ENCODE data around the gene PKNOX2. TPM values are rescaled to one million over a fixed set of nuclear protein-coding genes. Genes with fewer than 3 reads are reported as not detected.

Gene PKNOX2
- total and polyA plus RNA-seq, 2 of the 8 experiments (the other 6 are each of a cell fraction or from before 2014, with no cell fraction given): 2.0 TPM

DNA sequence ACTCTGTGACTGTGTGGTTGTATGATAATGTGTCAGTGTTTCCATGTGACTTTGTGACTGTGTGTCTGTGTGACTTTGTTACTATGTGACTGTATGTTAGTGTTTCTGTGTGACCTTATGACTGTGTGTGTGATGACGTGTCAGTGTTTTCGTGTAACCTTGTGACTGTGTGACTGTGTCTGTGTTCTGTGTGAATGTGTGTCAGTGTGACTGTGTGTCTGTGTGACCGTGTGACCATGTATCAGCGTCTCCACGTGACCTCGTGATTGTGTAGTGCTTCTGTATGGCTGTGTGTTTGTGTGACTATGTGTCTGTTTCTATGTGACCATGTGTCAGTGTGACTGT, 9.5 kb upstream of the PKNOX2 start:
- Histone ChIP-seq H2BK5ac (ENCODE audit: low read depth, low read length) (peak overlapping the region; percentile 84; the same call in 1 of the 2 replicates), H3K23me2 (ENCODE audit: low read depth, low read length) (peaks cover 2% of the 10 kb centered on the region; the same call in 1 of the 2 replicates), H2BK15ac (ENCODE audit: low read length) (peak overlapping the region; percentile 88; the same call in 1 of the 2 replicates), H3K4me2 (ENCODE audit: insufficient read depth in 1 of 2, low read depth in 2 of 2, low read length in 2 of 2) (no peak overlapping the region), H2BK120ac (replicated peaks; ENCODE audit: low read depth, low read length) (no peak overlapping the region), H3K4me1 (replicated peaks in 1 of 4; ENCODE audit: control insufficient read depth in 3 of 4, insufficient read depth in 4 of 4, low read length in 3 of 4) (no peaks in the 10 kb centered on the region), H4K20me1 (replicated peaks in 1 of 2; ENCODE audit: control insufficient read depth in 1 of 2, insufficient read depth in 2 of 2, low read length in 2 of 2) (no peaks in the 10 kb centered on the region), H3K56ac (replicated peaks; ENCODE audit: insufficient read length, low read depth, low read length) (no peak overlapping the region), H2BK12ac (ENCODE audit: low read depth, low read length) (0 out of 2 replicates have a peak overlapping the region, but pooled peaks have one; percentile 53), H3K9me3 (ENCODE audit: insufficient read depth in 2 of 2, low read depth in 1 of 2, low read length in 1 of 2) (peaks cover 0 to 6% of the 10 kb centered on the region in 2 experiments; a peak in 1 of 4 replicates), H3K79me1 (ENCODE audit: low read depth, low read length) (no peaks in the 10 kb centered on the region), H3K18ac (ENCODE audit: extremely low read depth, low read length) (no peak overlapping the region; the same call in 1 of the 2 replicates), H3K27ac (ENCODE audit: low read depth, low read length) (no peak overlapping the region), H3K36me3 (ENCODE audit: control insufficient read depth in 2 of 4, insufficient read depth in 4 of 4, low read length in 3 of 4) (no peaks in the 10 kb centered on the region; a peak in 1 of 8 replicates), H3K27me3 (replicated peaks in 1 of 4; ENCODE audit: control insufficient read depth in 3 of 4, extremely low read depth in 1 of 4, insufficient read depth in 3 of 4, low read length in 3 of 4) (no peaks in the 10 kb centered on the region; a peak in 1 of 7 replicates), H3K9ac (replicated peaks in 1 of 4; ENCODE audit: extremely low read depth in 1 of 4, low read depth in 3 of 4, low read length in 3 of 4) (peak overlapping the region in 1 of 4 experiments; percentile 47; a peak in 1 of 7 replicates), H3K4me3 (ENCODE audit: extremely low read depth in 1 of 4, insufficient read depth in 2 of 4, low read depth in 3 of 4, low read length in 4 of 4) (no peak overlapping the region), H4K5ac (ENCODE audit: insufficient read length, low read depth, low read length) (no peak overlapping the region), H3K23ac (ENCODE audit: insufficient read length) (no peak overlapping the region), H4K8ac (ENCODE audit: extremely low read depth, insufficient read depth, low read length) (no peak overlapping the region), H2AFZ (ENCODE audit: low read length) (no peak overlapping the region), H3K79me2 (ENCODE audit: control insufficient read depth in 1 of 2, insufficient read depth in 2 of 2, low read length in 2 of 2) (no peaks in the 10 kb centered on the region; a peak in 1 of 4 replicates), H3K4ac (replicated peaks; ENCODE audit: insufficient read length, low read depth, low read length) (no peak overlapping the region), H2BK20ac (ENCODE audit: low read length) (peak overlapping the region; percentile 91), H4K91ac (replicated peaks; ENCODE audit: insufficient read length, low read length) (peak overlapping the region; percentile 26), H2AK5ac (ENCODE audit: low read depth, low read length) (peak overlapping the region; percentile 98; the same call in 1 of the 2 replicates), H3K14ac (ENCODE audit: insufficient read length) (no peak overlapping the region)
- 91% methylated on average over 6 of the region's 6 CpGs; no CpG with 5 or more reads in 1 of the 2 experiments for WGBS, 2 experiments (ENCODE audit: extremely low coverage in 1 of 2, insufficient coverage in 1 of 2, insufficient read length in 1 of 2, insufficient replicate concordance in 2 of 2, low coverage in 1 of 2, low lambda C conversion rate in 2 of 2, missing lambda C conversion rate in 1 of 2)
- FAIRE-seq (no peak), DNase-seq (ENCODE audit: low read depth in 1 of 2, low spot score in 2 of 2) (no peak)
- CTCF ChIA-PET (ENCODE audit: partially characterized antibody): interaction anchor here (1.3 to 3.5 kb wide), 2 partner anchors 13 to 274 kb away, joined by 3 to 34 read pairs; no protein-coding TSS in a partner anchor
- POLR2A ChIA-PET (ENCODE audit: partially characterized antibody): interaction anchor here (0.6 kb wide), 1 partner anchor 15 kb away, joined by 3 read pairs; no protein-coding TSS in a partner anchor
- TF ChIP-seq RBBP5 (IDR thresholded peaks at IDR 0.05; ENCODE audit: borderline replicate concordance, low read depth, low read length) (no peak), POU5F1 (IDR thresholded peaks at IDR 0.05; ENCODE audit: low read depth, low read length) (no peak), EP300 (IDR thresholded peaks at IDR 0.05; ENCODE audit: borderline replicate concordance in 1 of 2, low read depth in 2 of 2, low read length in 2 of 2) (no peak), MAX (IDR thresholded peaks at IDR 0.05) (no peak), FOSL1 (IDR thresholded peaks at IDR 0.05; ENCODE audit: insufficient read depth, low read depth, low read length) (no peak), SP4 (IDR thresholded peaks at IDR 0.05; ENCODE audit: low read length) (no peak), CBX5 (IDR thresholded peaks at IDR 0.05; ENCODE audit: low read depth, low read length) (no peak), GTF2F1 (IDR thresholded peaks at IDR 0.05; ENCODE audit: borderline replicate concordance, low read depth, low read length) (no peak), TAF7 (optimal IDR thresholded peaks at IDR 0.05; ENCODE audit: borderline replicate concordance, low read depth, low read length) (no peak)
- TF ChIP-seq, protein P1, sequence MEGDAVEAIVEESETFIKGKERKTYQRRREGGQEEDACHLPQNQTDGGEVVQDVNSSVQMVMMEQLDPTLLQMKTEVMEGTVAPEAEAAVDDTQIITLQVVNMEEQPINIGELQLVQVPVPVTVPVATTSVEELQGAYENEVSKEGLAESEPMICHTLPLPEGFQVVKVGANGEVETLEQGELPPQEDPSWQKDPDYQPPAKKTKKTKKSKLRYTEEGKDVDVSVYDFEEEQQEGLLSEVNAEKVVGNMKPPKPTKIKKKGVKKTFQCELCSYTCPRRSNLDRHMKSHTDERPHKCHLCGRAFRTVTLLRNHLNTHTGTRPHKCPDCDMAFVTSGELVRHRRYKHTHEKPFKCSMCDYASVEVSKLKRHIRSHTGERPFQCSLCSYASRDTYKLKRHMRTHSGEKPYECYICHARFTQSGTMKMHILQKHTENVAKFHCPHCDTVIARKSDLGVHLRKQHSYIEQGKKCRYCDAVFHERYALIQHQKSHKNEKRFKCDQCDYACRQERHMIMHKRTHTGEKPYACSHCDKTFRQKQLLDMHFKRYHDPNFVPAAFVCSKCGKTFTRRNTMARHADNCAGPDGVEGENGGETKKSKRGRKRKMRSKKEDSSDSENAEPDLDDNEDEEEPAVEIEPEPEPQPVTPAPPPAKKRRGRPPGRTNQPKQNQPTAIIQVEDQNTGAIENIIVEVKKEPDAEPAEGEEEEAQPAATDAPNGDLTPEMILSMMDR (IDR thresholded peaks at IDR 0.05; ENCODE audit: control extremely low read depth in 1 of 3, insufficient read depth in 1 of 3, low read depth in 1 of 3, low read length in 3 of 3): no peak

Measured in H1 (cell line).